Tibial nerve (tissue), 3 donors: ENCODE results near the gene LONP2.

Experiments
- CTCF ChIP-seq, 5 experiments: fragments of 200-600 bp in 3 of 5; fragments of 450-650 bp in 2 of 5; sonication (generic) in 3 of 5; IDR thresholded peaks; one replicate each; pipeline ENCODE4 v1.5.1; 2016 to 2019; ENCODE audit warnings: antibody characterized with exemption in 5 of 5, mild to moderate bottlenecking in 3 of 5, moderate library complexity in 2 of 5
- POLR2A ChIP-seq, 2 donors: fragments of 450-650 bp; IDR thresholded peaks; one replicate each; pipeline ENCODE4 v1.6.1; 2017; ENCODE audit warnings: antibody characterized with exemption in 2 of 2, mild to moderate bottlenecking in 2 of 2, moderate library complexity in 2 of 2

DNA sequence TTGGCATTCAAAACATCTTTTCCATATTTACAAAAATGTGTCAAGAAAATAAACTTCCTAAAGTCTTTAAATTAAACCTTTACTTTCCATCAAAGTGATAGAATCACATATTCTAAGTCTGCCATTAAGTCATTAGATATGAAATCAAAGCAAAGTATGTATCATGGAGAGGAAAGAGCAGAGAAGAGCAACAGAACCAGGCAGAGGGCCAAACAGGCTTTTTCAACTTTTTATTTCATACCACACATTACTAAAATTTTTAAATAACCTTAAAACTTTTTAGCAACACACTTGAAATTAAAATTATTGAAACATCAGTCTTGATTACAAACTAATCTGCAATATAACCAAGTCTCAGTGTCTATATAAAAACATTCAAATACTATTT lies 127.3 kb downstream of the LONP2 start:
- TF ChIP-seq CTCF (IDR thresholded peaks at IDR 0.05) (no peak), POLR2A (IDR thresholded peaks at IDR 0.05) (no peak)
